PFSK-1 (cell line): ENCODE results near the gene XRCC4.

Experiments used
- FOXP2 ChIP-seq: optimal IDR thresholded peaks from 2 replicates; pipeline ENCODE3; 2011; ENCODE audit warnings: borderline replicate concordance, control low read depth, inconsistent platforms; ENCODE audit not compliant: insufficient read depth; ENCODE audit errors: extremely low read length, extremely low read depth
- POLR2AphosphoS5 ChIP-seq: IDR thresholded peaks from 2 replicates; pipeline ENCODE4 v1.6.1; 2012; ENCODE audit warnings: low read depth, mild to moderate bottlenecking, control low read depth, low read length, moderate library complexity
- SIN3A ChIP-seq: IDR thresholded peaks from 2 replicates; pipeline ENCODE4 v1.6.1; 2012; ENCODE audit warnings: mild to moderate bottlenecking, low read length, moderate library complexity, borderline replicate concordance; ENCODE audit not compliant: insufficient read depth
- TAF1 ChIP-seq: IDR thresholded peaks from 2 replicates; pipeline ENCODE4 v1.6.1; 2012; ENCODE audit warnings: low read length, control low read depth, borderline replicate concordance; ENCODE audit not compliant: insufficient read depth
- TF ChIP-seq, protein P1 (sequence below), 2 experiments: IDR thresholded peaks; 2 replicates each; pipeline versions ENCODE4 v1.6.1 to v1.8.0; 2011 to 2012; ENCODE audit warnings: low read depth in 2 of 2, low read length in 2 of 2, control low read depth in 1 of 2, inconsistent platforms in 1 of 2, mild to moderate bottlenecking in 1 of 2, moderate library complexity in 1 of 2; ENCODE audit not compliant: insufficient read depth in 1 of 2

DNA sequence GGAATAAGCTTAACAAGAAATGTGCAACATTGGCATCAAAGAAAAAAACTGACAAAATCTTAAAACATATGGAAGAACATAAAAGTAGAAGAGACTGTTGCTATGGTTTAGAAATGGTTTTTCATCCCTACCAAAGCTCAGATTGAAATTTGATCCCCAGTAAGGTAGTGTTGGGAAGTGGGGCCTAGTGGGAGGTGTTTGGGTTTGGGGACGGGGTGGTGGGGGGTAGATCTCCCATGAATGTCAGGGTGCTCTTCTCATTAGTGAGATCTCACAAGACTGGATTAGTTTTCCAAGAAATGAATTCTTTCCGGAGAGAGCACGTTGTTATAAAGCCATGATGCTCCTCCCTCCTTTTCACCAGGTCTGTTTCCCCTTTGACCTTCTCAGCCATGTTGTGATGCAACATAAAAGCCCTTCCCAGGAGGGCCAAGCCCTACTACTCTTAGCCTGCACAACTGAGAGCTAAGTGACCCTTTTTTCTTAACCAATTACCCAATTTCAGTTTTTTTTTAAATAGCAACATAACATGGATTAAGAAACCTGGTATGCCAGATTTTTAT lies 10.7 kb upstream of the XRCC4 start:
- no peak for TF ChIP-seq POLR2AphosphoS5
- TF ChIP-seq, protein P1, sequence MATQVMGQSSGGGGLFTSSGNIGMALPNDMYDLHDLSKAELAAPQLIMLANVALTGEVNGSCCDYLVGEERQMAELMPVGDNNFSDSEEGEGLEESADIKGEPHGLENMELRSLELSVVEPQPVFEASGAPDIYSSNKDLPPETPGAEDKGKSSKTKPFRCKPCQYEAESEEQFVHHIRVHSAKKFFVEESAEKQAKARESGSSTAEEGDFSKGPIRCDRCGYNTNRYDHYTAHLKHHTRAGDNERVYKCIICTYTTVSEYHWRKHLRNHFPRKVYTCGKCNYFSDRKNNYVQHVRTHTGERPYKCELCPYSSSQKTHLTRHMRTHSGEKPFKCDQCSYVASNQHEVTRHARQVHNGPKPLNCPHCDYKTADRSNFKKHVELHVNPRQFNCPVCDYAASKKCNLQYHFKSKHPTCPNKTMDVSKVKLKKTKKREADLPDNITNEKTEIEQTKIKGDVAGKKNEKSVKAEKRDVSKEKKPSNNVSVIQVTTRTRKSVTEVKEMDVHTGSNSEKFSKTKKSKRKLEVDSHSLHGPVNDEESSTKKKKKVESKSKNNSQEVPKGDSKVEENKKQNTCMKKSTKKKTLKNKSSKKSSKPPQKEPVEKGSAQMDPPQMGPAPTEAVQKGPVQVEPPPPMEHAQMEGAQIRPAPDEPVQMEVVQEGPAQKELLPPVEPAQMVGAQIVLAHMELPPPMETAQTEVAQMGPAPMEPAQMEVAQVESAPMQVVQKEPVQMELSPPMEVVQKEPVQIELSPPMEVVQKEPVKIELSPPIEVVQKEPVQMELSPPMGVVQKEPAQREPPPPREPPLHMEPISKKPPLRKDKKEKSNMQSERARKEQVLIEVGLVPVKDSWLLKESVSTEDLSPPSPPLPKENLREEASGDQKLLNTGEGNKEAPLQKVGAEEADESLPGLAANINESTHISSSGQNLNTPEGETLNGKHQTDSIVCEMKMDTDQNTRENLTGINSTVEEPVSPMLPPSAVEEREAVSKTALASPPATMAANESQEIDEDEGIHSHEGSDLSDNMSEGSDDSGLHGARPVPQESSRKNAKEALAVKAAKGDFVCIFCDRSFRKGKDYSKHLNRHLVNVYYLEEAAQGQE (IDR thresholded peaks at IDR 0.05; ENCODE audit: insufficient read depth in 1 of 2, low read depth in 2 of 2, low read length in 2 of 2) = no peak
- no peak for TF ChIP-seq SIN3A
- TF ChIP-seq TAF1 = no peak
- TF ChIP-seq FOXP2 = no peak
